ENCODE data around the gene CCSER1.

The CCSER1 gene

DNA sequence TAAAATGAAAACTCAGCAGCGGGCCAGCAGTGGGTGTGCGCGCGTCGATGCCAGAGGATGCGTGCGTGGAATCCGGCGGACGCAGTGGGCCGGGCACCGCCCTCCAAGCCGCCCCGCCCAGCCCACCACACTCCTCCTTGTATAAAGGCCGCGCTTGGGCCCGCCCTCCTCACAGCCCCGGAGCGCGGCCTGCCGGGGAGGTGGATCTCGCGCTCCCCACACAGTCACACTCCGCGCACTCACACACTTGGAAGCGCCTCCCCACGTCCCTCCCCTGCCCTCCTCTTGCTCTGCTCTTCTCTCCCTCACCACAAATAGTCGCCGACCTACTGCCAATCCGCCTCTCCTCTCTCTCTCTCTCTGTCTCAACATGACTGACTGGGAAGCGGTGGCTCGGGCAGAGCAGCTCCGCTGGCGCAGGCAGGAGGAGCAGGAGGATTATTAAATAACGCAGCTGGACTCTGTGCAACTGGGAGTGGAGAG, at the start of gene CCSER1:
TSS of gene CCSER1 (plus strand) at position 172 of the 483 bp plus-strand sequence.
- DNase-seq (ENCODE audit: low read depth in 2 of 2), result peak; percentile 22 to 23

DNA sequence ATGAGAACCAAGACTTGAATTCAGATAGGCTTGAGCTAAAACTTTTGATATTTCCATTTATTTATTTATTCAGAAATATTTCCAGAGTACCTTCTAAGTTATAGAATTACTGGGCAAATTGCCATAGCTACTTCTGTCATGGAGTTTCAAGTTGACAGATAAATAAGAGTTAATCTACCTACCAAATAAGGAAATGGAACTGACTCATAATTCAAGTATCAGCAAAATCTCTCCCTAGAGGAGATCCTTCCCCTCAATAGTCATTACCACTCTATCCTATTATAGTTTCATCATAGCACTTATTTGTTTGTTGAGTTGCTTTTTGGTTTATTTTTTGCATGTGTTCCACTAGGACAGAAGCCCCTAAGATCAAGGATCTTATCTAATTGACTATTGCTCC, 48.8 kb upstream of the CCSER1 start:
- DNase-seq (ENCODE audit: low read depth in 2 of 2), result no peak

DNA sequence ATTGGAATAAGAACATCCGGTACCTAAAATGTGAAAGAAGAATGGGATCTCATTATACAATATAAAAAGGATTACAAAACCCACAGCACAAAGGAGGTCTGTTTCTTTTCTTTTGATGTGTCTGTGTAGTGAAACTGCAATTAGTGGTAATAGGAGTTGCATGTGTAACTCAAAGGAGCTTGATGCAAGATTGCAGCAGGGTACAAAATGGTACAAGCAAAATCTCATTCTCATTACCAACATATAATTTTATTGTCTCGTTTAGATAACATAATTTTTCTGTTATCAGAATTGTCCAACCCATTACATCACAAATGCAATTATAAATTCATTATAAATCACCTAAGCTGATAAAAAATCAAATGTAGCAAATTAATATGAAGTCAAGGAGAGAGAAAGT, 47.1 kb upstream of the CCSER1 start:
- no peak for DNase-seq (ENCODE audit: low read depth in 2 of 2)

DNA sequence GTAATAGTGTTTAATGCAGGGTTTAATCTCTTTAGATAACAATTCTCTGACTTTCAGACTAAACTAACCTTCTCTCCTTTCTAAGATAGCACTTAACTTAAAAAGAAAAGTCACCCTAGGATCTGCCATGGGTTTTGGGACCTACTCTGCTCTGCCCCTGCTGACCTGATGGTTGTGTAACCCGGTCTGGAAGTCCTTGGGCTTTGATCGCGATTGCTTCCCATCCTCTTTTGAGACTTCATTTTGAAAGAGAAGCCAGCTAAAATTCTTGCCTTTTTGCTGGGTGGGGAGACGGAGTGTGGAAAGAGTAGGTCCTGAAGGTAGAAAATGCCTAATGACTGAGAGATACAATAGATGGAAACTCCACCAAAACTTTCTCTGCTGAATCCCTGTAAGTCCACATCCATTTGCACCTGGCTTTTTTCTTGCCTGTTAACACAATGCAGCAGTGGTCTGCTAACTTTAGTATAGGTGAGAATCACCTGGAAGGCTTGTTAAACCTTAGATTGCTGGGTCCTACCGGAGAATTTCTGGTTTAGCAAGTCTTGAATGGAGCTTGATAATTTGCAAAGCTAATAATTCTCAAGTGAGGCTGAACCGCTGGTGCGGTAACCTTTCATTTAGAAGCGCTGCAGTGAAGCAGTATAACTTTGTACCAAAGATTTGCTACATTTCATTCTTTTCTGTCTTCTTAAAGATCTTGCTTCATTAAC, 45.6 kb upstream of the CCSER1 start:
- no peak for DNase-seq (ENCODE audit: low read depth in 2 of 2)

DNA sequence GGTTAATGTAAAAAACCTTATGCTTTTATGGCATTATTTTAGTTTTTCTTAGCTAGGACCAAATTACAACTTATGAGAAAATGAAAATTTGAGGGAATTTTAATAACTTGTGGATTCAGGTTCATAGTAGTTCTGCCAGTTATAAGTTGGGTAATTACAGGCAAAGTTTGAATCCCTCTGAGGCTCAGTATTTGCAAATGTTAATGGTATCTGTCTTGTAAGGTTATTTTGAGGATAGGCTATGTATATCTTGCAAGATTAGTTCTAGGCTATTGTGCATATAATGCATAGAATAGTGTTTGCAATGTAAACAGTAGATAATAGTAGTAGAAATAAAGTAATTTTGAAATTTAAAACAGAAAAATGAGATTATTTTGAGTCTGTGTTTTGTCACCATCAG, 44.7 kb upstream of the CCSER1 start:
- no peak for DNase-seq (ENCODE audit: low read depth in 2 of 2)

DNA sequence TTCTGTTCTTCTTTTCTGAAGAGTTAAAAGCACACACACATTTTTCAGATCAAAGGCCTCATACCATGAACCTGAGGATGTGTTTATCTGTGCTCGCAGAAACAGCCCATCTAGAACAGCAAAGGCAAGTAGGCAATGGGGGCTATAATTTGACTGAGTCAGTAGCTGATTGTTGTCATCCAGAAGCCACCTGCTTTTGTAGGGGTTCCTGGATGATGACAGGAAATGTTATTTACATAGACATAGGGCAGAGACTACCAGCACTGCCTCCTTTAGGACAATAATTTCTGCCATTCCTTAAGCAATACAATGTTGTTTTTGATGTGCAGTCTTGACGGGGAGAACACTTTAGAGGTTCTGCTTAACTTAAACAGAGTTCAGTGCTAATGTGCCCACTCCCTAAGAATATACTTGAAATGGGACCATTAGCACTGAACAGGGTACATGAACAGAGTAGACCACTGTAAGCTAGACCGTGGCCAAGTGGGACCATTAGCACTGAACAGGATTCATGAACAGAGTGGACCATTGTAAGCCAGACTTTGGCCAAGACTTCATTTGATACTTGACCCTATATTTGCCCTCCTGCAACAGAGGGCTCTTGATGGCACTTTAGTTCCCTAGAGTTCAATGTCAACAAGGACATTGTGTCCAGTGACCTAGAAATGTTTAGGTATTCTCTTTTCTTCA, 42.8 kb upstream of the CCSER1 start:
- DNase-seq (ENCODE audit: low read depth in 2 of 2), result no peak

DNA sequence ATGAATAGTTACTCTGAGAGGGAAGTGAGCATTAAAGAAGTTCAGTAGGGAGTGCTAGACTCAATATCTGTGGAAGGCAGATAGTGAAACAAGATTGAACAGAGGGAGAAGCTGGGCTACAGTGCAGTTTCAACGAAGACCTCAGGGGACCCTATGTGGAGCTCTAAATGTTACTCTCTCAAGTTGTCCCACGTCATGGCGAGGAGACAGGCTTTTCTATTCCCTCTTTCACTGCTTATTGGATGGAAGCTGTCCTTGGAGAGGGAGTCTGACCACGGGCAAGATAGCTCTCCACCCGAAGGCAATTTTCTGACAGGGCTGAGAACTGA, 42.3 kb upstream of the CCSER1 start:
- DNase-seq (ENCODE audit: low read depth in 2 of 2), result no peak

DNA sequence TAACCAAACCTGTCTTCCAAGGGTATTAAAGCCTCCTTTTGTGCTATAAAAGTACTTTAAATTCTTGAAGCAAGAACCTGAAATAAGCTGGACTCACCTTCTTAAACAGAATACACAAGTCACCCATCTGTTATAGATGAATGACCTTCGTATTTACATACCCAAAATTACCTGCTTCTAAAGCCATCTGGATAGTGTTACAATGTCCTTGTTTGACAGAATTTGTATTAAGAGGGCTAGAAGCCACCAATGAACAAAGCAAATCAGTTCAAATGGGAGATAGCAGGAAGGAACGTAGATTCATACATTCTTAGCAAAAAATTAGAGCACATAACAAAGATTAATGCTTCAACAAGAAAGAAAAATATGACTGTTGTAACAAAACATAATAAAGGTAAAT, 33.7 kb upstream of the CCSER1 start:
- no peak for DNase-seq (ENCODE audit: low read depth in 2 of 2)

DNA sequence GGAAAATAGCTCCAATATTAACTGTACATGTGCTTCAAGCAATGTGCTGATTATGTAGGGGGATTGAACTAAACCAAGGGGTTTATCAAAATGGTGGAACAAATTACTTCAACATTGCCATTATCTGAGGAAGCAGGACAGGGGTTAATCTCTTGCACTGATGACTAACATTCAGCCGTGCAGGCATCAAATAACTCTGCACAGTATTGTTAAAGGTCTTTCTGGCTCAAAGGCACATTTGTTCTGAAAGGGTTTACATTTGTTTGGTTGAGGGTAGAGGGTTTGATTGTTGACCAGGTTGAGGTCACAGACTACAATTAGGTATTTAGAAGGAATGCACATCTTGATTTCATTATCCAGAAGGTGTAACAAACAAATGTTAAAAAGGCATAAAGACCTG, 32.2 kb upstream of the CCSER1 start:
- no peak for DNase-seq (ENCODE audit: low read depth in 2 of 2)

DNA sequence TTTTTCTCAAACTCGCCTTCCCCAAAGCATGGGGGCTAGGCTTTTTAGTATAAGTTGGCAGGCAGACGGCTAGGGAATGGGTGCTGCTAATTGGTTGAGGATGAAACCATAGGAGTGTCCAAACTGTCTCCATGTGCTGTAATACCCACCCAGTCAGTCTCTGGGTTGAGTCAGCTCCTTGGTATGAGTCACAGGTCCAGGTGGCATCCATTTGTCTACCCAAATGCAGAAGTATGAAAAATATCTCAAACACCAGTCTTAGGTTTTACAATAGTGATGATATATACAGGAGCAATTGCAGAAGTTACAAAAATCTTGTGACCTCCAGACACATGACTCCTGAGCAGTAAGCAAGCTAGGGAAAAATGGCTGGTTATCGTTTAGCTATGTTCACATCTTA, 27.4 kb upstream of the CCSER1 start:
- DNase-seq (ENCODE audit: low read depth in 2 of 2), result no peak

DNA sequence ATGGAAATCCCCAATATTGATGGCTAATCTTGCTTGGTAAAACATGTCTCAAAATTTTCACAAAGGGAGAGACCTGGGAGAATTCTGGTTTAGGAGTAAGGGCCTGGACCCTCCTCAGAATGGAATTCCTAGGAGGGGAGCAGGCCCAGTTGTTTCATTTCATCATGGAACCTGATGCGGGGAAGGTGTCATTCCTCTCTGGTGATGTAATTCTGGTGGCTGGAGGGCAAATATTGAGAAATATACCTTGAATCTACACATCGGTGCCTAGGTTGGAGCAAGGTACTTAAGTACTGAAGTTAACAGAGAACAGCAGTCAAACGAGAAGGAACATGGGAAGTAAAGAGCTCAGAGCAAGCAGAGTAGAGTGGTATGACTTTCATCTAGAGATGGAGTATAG, 23.2 kb upstream of the CCSER1 start:
- no peak for DNase-seq (ENCODE audit: low read depth in 2 of 2)

DNA sequence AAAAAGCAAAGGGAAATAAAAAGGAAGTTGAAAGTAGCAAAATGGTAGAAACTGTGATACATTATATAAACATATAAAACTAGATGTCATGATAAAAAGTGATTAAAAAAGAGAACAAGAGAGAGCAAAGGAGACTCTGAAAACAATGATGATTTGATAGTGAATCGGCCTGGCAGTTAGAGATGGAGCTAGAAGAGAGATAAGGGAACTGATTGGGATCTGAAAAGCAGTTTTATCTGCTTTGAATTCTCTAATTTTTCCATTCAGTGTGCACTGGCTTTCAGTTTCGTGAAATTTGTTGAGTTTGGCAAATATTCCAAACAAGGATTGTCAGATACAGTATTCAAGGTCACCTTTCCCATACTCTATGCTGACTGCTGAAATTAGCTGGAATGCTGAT, 21.9 kb upstream of the CCSER1 start:
- no peak for DNase-seq (ENCODE audit: low read depth in 2 of 2)

DNA sequence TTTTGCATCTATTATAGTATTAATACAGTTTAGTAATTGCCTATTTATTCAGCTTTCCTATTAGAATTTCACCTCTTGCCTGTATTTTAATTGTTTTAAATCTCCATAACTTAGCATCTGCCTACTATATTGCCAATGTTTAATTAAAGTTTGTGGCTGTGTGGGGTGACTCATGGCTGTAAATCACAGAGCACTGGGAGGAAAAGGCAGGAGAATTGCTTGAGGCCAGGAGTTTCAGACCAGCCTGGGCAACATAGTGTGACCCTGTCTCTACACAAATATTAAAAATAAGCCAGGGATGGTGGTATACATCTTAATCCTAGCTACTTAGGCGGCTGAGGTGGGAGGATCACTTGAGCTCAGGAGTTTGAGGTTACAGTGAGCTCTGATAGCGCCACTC, 14.5 kb upstream of the CCSER1 start:
- no peak for DNase-seq (ENCODE audit: low read depth in 2 of 2)

DNA sequence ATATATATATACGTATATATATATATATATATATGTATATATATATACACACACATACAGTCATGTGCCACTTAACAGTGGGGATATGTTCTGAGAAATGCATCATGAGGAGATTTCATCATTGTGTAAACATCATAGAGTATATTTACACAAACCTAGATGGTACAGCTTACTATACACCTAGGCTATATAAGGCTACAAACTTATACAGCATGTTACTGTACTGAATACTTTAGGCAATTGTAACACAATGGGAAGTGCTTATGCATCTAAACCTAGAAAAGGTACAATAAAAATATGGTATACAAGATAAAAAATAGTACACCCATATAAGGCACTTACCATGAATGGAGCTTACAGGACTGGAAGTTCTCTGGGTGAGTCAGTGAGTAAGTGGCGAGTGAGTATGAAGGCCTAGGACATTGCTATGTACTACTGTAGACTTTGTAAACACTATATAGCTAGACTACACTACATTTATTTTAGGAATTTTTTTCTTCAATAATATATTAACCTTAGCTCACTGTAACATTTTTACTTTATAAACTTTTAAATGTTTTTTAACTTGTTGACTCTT, 13.2 kb upstream of the CCSER1 start:
- DNase-seq (ENCODE audit: low read depth in 2 of 2), result no peak

DNA sequence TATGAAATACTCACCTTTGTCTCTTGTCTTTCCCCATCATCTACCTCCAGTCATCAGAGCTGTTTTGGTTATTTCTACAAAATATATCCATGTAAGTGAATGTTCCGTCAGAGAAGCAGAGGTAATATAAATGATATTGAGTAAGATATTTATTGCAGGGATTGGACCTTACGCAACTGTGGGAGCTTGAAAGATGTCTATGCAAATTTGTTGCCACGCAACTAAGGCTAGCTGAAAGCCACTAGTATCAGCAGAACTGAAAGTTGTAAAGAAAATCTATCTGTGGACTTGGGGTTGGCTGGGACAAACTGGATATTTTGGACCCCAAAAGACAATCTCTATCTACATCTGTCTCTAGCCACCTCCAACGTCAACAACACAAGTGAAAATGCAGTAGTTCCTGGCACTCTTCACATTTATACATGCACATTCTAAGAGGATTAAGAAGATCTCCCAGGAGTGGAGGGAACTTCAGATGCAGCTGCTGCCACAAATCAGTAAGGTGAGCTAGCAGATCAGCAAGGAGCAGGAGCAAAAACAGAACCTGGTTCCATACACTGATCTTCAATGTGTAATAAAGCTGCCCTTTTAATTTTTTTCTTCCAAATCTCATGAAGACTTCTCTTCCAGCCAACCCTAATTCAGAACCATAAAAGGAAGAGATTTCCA, 8.5 kb upstream of the CCSER1 start:
- no peak for DNase-seq (ENCODE audit: low read depth in 2 of 2)

DNA sequence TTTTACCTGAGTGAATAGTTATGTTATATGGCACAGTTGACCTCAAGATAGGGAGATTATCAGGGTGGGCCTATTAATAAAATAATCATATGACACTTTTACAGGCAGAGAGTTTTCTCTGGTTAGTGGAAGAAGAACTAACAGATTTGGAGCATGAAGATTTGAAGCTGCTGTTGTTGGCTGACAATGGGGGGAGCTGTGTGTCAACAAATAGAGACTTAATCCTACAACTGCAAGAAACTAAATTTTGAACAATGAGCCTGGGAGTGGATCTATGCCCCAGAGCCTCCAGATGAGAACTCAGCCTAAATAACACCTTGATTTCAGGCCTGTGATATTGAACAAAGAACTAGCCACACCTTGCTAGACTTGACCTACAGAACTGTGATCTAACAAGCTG, 7.2 kb upstream of the CCSER1 start:
- DNase-seq (ENCODE audit: low read depth in 2 of 2), result no peak

DNA sequence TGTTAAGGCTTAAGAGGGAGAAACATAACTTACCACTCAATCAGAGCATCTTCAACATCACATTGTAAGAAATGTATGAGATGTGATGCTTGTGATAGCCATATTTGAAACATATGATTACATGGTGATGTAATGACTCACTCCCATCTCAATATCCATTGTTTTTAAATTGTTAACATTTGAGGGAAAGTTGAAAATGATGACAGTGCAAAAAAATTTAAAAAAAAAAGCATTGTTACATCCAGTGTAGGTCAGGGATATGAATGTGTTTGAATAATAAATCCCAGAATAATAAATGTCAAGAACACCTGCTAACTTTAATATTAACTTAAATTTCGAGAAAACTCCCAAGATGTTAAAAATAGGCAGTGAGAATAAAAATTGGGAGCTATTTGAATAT, 6.4 kb upstream of the CCSER1 start:
- DNase-seq (ENCODE audit: low read depth in 2 of 2), result no peak

DNA sequence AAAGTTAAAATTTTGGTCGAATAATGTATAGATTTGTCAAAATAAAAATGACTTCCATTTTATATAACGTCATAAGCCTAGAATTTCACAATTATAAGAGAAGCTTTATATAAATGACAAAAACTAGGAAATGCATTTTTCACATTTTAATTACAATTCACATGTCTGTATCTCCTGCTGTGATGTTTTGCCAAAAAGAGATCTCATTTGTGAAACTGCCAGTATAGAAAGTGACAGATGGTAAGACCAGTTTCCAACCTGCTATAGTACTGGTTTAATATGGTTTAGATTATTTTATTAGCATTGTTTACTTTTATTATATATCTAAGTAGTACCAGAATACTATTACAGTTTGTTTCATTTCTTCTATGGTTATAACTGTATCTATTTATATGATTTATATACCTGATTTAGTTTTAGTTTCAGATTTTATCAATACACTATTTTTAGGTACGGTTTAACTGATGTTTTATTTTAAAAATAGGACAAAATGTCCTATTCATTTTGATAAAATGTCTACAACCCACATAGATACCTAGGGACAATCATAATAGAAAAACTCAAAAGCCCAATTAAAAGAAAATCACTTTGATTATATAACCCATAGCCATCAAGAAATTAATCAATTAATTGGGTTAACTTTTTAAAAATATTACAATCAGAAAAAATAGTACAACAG, 5.4 kb upstream of the CCSER1 start:
- DNase-seq (ENCODE audit: low read depth in 2 of 2), result no peak

DNA sequence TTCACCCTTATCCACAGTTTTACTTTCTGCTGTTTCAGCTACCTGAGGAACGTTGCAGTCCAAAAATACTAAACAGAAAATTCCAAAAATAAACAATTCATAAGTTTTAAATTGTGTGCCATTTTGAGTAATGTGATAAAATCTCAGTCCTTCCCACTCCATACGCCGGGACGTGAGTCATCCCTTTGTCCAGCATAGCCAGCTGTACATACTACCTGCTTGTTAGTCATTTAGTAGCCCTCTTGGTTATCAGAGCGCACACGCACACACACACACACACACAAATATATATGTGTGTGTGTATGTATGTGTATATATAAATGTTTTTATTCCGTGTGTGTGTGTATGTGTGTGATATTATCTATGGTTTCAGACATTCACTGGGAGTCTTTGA, 4.8 kb upstream of the CCSER1 start:
- no peak for DNase-seq (ENCODE audit: low read depth in 2 of 2)

DNA sequence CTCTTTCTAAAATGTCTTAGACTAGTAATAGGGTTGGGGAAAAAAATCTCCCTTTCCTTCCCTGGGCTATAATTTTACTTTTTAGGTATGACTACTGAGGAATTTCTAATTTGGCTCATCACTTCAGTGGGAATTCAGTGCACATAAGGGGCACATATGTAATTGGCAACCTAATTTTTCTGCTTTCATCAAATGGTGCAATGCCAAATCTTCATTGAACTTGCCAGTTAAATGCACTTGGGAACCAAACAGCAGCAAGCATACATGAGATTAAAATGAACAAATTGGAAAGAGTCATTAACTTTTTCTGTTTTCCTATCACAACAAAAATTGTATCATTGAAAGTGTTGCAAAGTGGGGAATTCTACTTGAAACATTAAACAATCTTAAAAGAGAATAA, 2.9 kb upstream of the CCSER1 start:
- DNase-seq (ENCODE audit: low read depth in 2 of 2), result no peak

DNA sequence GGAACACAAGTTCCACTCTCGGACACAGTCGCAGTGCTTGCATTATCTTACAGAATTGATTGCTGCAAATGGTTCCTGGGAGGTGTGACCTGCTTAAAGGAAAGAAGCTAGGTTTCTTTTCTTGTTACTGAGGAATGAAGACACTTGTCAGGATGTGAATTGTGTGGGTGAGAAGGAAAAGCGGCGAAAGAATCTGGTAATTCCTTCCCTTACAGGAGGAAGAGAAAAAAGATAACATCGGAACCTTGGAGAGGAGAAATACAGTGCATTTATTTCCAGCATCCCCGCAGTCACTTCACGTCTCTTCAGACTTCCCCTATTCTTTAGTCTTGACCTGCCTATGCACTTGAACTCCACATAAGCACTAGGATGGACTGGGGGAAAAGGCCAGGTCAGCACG, 389 bp upstream of the CCSER1 start:
- DNase-seq (ENCODE audit: low read depth in 2 of 2), result no peak

DNA sequence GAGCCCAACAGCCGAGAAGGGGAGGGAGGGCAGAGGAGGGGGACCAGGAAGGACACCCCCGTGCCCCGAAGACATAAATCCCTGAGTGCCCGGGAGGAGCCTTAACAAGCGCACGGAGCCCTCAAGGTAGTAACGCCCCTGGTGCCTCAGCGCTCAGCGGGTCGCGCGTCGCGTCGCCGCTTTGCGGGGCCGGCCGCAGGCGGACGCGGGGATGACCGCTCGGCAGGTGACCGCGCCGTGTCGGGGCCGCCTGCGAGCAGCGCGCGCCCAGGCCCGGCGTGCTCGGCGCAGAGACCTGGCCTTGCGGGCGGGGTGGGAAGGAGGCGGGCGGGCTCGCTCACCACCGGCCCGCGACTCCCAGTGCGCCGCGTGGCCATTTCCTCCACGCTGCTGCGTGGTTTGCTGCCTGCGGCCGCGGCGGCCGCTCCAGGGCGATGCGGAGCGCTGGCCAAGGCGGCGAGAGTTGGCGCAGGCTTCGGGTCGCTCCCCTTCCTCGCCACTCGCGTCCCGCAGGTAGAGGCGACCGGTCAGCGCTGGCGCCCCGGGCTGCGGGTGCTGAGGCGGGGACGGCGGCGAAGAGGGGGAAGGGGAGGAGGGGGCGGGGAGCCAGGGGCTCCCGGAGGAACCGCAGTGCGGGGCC, 632 bp downstream of the CCSER1 start:
- peak in 1 of 2 donors; percentile 1 for DNase-seq (ENCODE audit: low read depth in 2 of 2)

Measured in stimulated activated CD4-positive, alpha-beta T cell treated with anti-CD3 and anti-CD28 coated beads, Interleukin-4, amount 100 ng/mL, for 48 hours (primary cell).